HepG2 (cell line): ENCODE measurements around the gene URM1. TPM values are rescaled to one million over a fixed set of nuclear protein-coding genes. Genes with fewer than 3 reads are reported as not detected.

Source experiments
- ATAC-seq: fragments of 200-7000 bp; cut with Tn5 transposase; 3 replicates; pipeline ENCODE4 v1.9.1; 2020; ENCODE audit warnings: mild to moderate bottlenecking, moderate library complexity
- BruUV-seq: library from RNA; stranded (reverse); fragments of 400-500 nt; replicated peaks from 2 replicates; lab custom pipeline; 2021; lab: Mats Ljungman, UMichigan
- CTCF ChIA-PET: fragments of 300-600 bp; formaldehyde crosslinking; extraction: SDS; loops from one replicate; lab custom pipeline; 2021; ENCODE audit warnings: low total read pairs, inconsistent platforms, low intra/inter-chr PET ratio; lab: Yijun Ruan, JAX
- POLR2A ChIA-PET: fragments of 350-600 bp; sonication (Branson Sonifier 250); formaldehyde crosslinking; loops from one replicate; lab custom pipeline; 2020; ENCODE audit warnings: antibody characterized with exemption, inconsistent platforms; lab: Yijun Ruan, JAX
- DNase-seq: peaks from one replicate; pipeline ENCODE4 v3.0.0-alpha.2; 2015; ENCODE audit warnings: low spot score
- FAIRE-seq: peaks from 3 replicates; lab custom pipeline; 2011; peaks lifted over from hg19 to GRCh38; lab: Jason Lieb, UNC
- H2AFZ ChIP-seq: one replicate; pipeline ENCODE4 v1.6.1; 2011; ENCODE audit warnings: low read length, inconsistent platforms
- H3K27ac ChIP-seq: fragments of 300-600 bp; 3 replicates; pipeline ENCODE4 v1.8.0; 2011; ENCODE audit warnings: mixed run types, mild to moderate bottlenecking, mixed read lengths, low read length, inconsistent platforms; ENCODE audit not compliant: insufficient read depth; ENCODE audit errors: extremely low read length
- H3K27me3 ChIP-seq, 2 experiments: fragments of 200-600 bp in 1 of 2; 2 replicates in 1 of 2; 3 replicates in 1 of 2; pipeline versions ENCODE4 v1.6.0 to v1.8.0; 2011; ENCODE audit warnings: low read length in 2 of 2, mild to moderate bottlenecking in 2 of 2, moderate library complexity in 2 of 2, inconsistent platforms in 1 of 2; ENCODE audit not compliant: insufficient read depth in 2 of 2, control insufficient read depth in 1 of 2
- H3K36me3 ChIP-seq, 2 experiments: fragments of 200-600 bp in 1 of 2; replicated peaks in 1 of 2; 2 replicates in 1 of 2; 3 replicates in 1 of 2; pipeline versions ENCODE4 v1.5.1 to v1.8.0; 2011; ENCODE audit warnings: low read length in 2 of 2, inconsistent platforms in 1 of 2; ENCODE audit not compliant: insufficient read depth in 2 of 2, control insufficient read depth in 1 of 2
- H3K4me1 ChIP-seq: 2 replicates; pipeline ENCODE4 v1.5.1; 2012; ENCODE audit warnings: low read length, inconsistent platforms; ENCODE audit not compliant: insufficient read depth
- H3K4me2 ChIP-seq: 2 replicates; pipeline ENCODE4 v1.6.0; 2011; ENCODE audit warnings: low read depth, low read length, inconsistent platforms
- H3K4me3 ChIP-seq, 3 experiments: fragments of 200-600 bp in 1 of 3; sonication (generic), shearing (Covaris generic) in 1 of 3; replicated peaks in 1 of 3; 2 replicates each; pipeline ENCODE4 v1.5.1; 2011 to 2016; ENCODE audit warnings: low read length in 3 of 3, inconsistent platforms in 2 of 3, low read depth in 2 of 3, mild to moderate bottlenecking in 2 of 3, control low read depth in 1 of 3, mixed read lengths in 1 of 3; ENCODE audit not compliant: insufficient read depth in 1 of 3
- H3K79me2 ChIP-seq: one replicate; pipeline ENCODE4 v1.6.1; 2011; ENCODE audit warnings: low read length, inconsistent platforms; ENCODE audit not compliant: insufficient read depth
- H3K9ac ChIP-seq: 2 replicates; pipeline ENCODE4 v1.6.0; 2011; ENCODE audit warnings: mild to moderate bottlenecking, low read depth, low read length, inconsistent platforms; ENCODE audit not compliant: insufficient read depth
- H3K9me3 ChIP-seq: 2 replicates; pipeline ENCODE4 v1.5.1; 2012; ENCODE audit warnings: mild to moderate bottlenecking, low read length
- H4K20me1 ChIP-seq: 2 replicates; pipeline ENCODE4 v1.6.0; 2011; ENCODE audit warnings: inconsistent platforms, mild to moderate bottlenecking, low read length, moderate library complexity; ENCODE audit not compliant: insufficient read depth
- AHDC1 ChIP-seq: sonication (generic); formaldehyde crosslinking; IDR thresholded peaks from 2 replicates; pipeline ENCODE4 v1.5.1; 2020; ENCODE audit warnings: mild to moderate bottlenecking, missing genetic modification reagents, borderline replicate concordance
- NONO ChIP-seq, 2 experiments: fragments of 450-650 bp in 1 of 2; sonication (generic) in 1 of 2; formaldehyde crosslinking in 1 of 2; IDR thresholded peaks in 1 of 2; conservative IDR thresholded peaks in 1 of 2; 2 replicates each; pipeline versions ENCODE4 v1.6.1 to v1.8.0; 2017 to 2022; ENCODE audit warnings: mild to moderate bottlenecking in 1 of 2, missing genetic modification reagents in 1 of 2, moderate library complexity in 1 of 2
- RAD21 ChIP-seq: fragments of 450-650 bp; formaldehyde crosslinking; IDR thresholded peaks from 2 replicates; pipeline ENCODE4 v1.5.0; 2020; ENCODE audit warnings: mild to moderate bottlenecking
- RAD51 ChIP-seq: fragments of 450-650 bp; IDR thresholded peaks from 2 replicates; pipeline ENCODE4 v1.6.1; 2016; ENCODE audit warnings: borderline replicate concordance
- SALL1 ChIP-seq: sonication (generic); formaldehyde crosslinking; IDR thresholded peaks from 2 replicates; pipeline ENCODE4 v1.8.0; 2022; ENCODE audit warnings: mild to moderate bottlenecking, missing genetic modification reagents
- THAP9 ChIP-seq: sonication (generic); formaldehyde crosslinking; IDR thresholded peaks from 2 replicates; pipeline ENCODE4; 2020; ENCODE audit warnings: missing genetic modification reagents, mild to moderate bottlenecking, borderline replicate concordance
- XBP1 ChIP-seq: sonication (generic); formaldehyde crosslinking; IDR thresholded peaks from 2 replicates; pipeline ENCODE4 v1.5.0; 2020; ENCODE audit warnings: missing genetic modification reagents
- ZFX ChIP-seq: sonication (generic); formaldehyde crosslinking; IDR thresholded peaks from 2 replicates; pipeline ENCODE4 v1.4.0; 2020; ENCODE audit warnings: mild to moderate bottlenecking, low read depth, missing genetic modification reagents, moderate library complexity
- ZFY ChIP-seq: sonication (generic); formaldehyde crosslinking; IDR thresholded peaks from 2 replicates; pipeline ENCODE4 v1.4.0; 2020; ENCODE audit warnings: missing genetic modification reagents
- ZIK1 ChIP-seq: sonication (generic); formaldehyde crosslinking; IDR thresholded peaks from 2 replicates; pipeline ENCODE4 v1.5.0; 2020; ENCODE audit warnings: mild to moderate bottlenecking, low read depth, missing genetic modification reagents, borderline replicate concordance
- ZNF543 ChIP-seq: sonication (generic); formaldehyde crosslinking; IDR thresholded peaks from 2 replicates; pipeline ENCODE4 v1.4.0; 2020; ENCODE audit warnings: mild to moderate bottlenecking, missing genetic modification reagents
- ZNF720 ChIP-seq: sonication (generic); formaldehyde crosslinking; IDR thresholded peaks from 2 replicates; pipeline ENCODE4 v1.4.0; 2020; ENCODE audit warnings: missing genetic modification reagents
- ZNF777 ChIP-seq: sonication (generic); formaldehyde crosslinking; IDR thresholded peaks from 2 replicates; pipeline ENCODE4 v1.4.0; 2020; ENCODE audit warnings: missing genetic modification reagents
- ZSCAN29 ChIP-seq: sonication (generic); formaldehyde crosslinking; conservative IDR thresholded peaks from 2 replicates; pipeline ENCODE4 v1.4.0; 2020; ENCODE audit warnings: mild to moderate bottlenecking, missing genetic modification reagents
- WGBS: methylation state at CpG from one replicate; pipeline ENCODE4 v1.1.6; 2017; ENCODE audit warnings: low lambda C conversion rate; 5-methylcytosine and 5-hydroxymethylcytosine counted together
- in situ Hi-C: cut with HindIII; loops from 2 replicates; pipeline ENCODE4 v1.10.0; 2017; ENCODE audit warnings: low pct_unique_long_range_greater_than_20kb; ENCODE audit not compliant: extremely low pct_ligation_motif_present
- intact Hi-C: fragments of 100-400 bp; cut with micrococcal nuclease; formaldehyde crosslinking; loops from one replicate; pipeline ENCODE4 v1.10.0; 2022; ENCODE audit not compliant: unreplicated experiment
- polyA plus RNA-seq, 8 experiments: library from polyadenylated mRNA; depleted of rRNA in 3 of 8; stranded (reverse) in 7 of 8; unstranded in 1 of 8; fragments of >200 nt; fragmentation: Illumina TruSeq in 4 of 8; extraction: Trizol in 4 of 8; gene quantifications; 2 replicates each; pipeline versions ENCODE4 v1.2.1 to v1.2.3, GENCODE V29; 2011 to 2016; ENCODE audit warnings: low read depth in 4 of 8, missing spikeins in 1 of 8, mixed read lengths in 1 of 8; ENCODE audit not compliant: insufficient read depth in 1 of 8
- total RNA-seq, 5 experiments: library from RNA; depleted of rRNA; stranded (reverse); fragments of >200 nt; fragmentation: Illumina TruSeq; extraction: Trizol; gene quantifications; 2 replicates each; pipeline ENCODE4 v1.2.3, GENCODE V29; 2016; ENCODE audit warnings: low read depth in 1 of 5

Gene URM1
- total and polyA plus RNA-seq, 2 of the 13 experiments (the other 11 are each of a cell fraction or from before 2014, with no cell fraction given) = 37.1 to 41.3 TPM

- TF ChIP-seq AHDC1 = no peak
- no peak for TF ChIP-seq ZIK1 (CRISPR knock-in tag)
- TF ChIP-seq NONO (IDR thresholded peaks at IDR 0.05) = no peak
- no peak for TF ChIP-seq NONO (CRISPR knock-in tag; conservative IDR thresholded peaks at IDR 0.05)
Measured at GRCh38 chr9:128404560-128404959, 33.4 kb downstream of the URM1 start (continued).

- peaks cover 45% of the 10 kb centered on the region for H3K4me1 ChIP-seq
- BruUV-seq = no TSS peak
- FAIRE-seq (no peak), DNase-seq (peak; percentile 48), ATAC-seq (peak; percentile 82)
- peak overlapping the region; percentile 52 to 68 (median 55) for H3K4me3 ChIP-seq
- no peaks in the 10 kb centered on the region for H3K9me3 ChIP-seq
- H2AFZ ChIP-seq = peak overlapping the region; percentile 95
- CTCF ChIA-PET = no interaction called here
- H3K4me2 ChIP-seq = peak overlapping the region; percentile 88
- intact Hi-C loops (no loop called here), in situ Hi-C loops (no loop called here)
- POLR2A ChIA-PET = interaction anchor here (1.0 kb wide), 1 partner anchor 15 kb away, joined by 3 read pairs; no protein-coding TSS in a partner anchor
- no peaks in the 10 kb centered on the region for H3K79me2 ChIP-seq
- H3K27me3 ChIP-seq = peaks cover 0 to 13% of the 10 kb centered on the region in 2 experiments; a peak in 1 of 5 replicates
- H4K20me1 ChIP-seq = no peaks in the 10 kb centered on the region
- 5% methylated on average over 13 of the region's 20 CpGs for WGBS
- H3K36me3 ChIP-seq = no peaks in the 10 kb centered on the region
- peak overlapping the region; percentile 69 for H3K9ac ChIP-seq
- H3K27ac ChIP-seq = no peak overlapping the region
- TF ChIP-seq RAD21 (CRISPR knock-in tag) = no peak
- peak; percentile 82 for TF ChIP-seq ZNF777 (CRISPR knock-in tag)
- TF ChIP-seq RAD51 = no peak
- TF ChIP-seq ZNF543 (CRISPR knock-in tag) = peak; percentile 95
- TF ChIP-seq ZNF720 (CRISPR knock-in tag) = no peak
- TF ChIP-seq ZSCAN29 (CRISPR knock-in tag) = 0 out of 2 replicates have a peak, but pooled peaks have one; percentile 47
- TF ChIP-seq THAP9 = peak; percentile 30; the same call in 1 of the 2 replicates
- TF ChIP-seq XBP1 (CRISPR knock-in tag) = no peak
- TF ChIP-seq SALL1 (CRISPR knock-in tag) = 0 out of 2 replicates have a peak, but pooled peaks have one; percentile 14
- TF ChIP-seq ZFY (CRISPR knock-in tag) = peak; percentile 32; the same call in 1 of the 2 replicates
- TF ChIP-seq ZFX = peak; percentile 67
Measured at GRCh38 chr9:128405077-128405779, 34.1 kb downstream of the URM1 start.
